ENCODE results near the gene PLCH2. TPM values are rescaled to one million over a fixed set of nuclear protein-coding genes. Genes with fewer than 3 reads are reported as not detected.

PLCH2 gene
- total RNA-seq, 1 donor from 2014 or later, result 3.8 TPM

DNA sequence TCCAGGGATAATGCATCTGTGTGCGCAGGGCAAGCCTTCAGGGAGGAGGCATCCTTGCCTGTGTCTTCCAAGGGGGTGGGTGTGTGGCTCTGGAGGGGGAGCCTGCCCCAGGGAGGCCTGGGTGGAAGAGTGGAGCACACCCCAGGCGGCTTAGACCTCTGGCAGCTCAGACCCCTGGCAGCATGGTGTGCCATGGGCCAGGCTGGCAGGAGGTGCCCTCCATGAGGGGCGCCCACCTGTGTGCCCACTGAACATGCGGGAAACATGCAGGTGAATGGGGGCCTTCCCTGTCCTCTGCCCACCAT lies 51.4 kb downstream of the PLCH2 start:
- Histone ChIP-seq H3K27ac (no peak overlapping the region), H3K36me3 (no peaks in the 10 kb centered on the region), H3K9me3 (no peaks in the 10 kb centered on the region), H3K4me1 (peaks cover 73% of the 10 kb centered on the region), H3K4me3 (no peak overlapping the region), H3K27me3 (ENCODE audit: low read depth) (peaks cover 47% of the 10 kb centered on the region)
- ATAC-seq (no peak), DNase-seq (no peak)
- intact Hi-C loops (cut with DNase I), result no loop called here
- TF ChIP-seq CTCF (IDR thresholded peaks at IDR 0.05), result no peak

GRCh38 chr1:2528016-2528415 lies 51.9 kb downstream of the PLCH2 start:
- intact Hi-C loops (cut with DNase I), result no loop called here
- Histone ChIP-seq H3K9me3 (no peaks in the 10 kb centered on the region), H3K4me3 (no peak overlapping the region), H3K4me1 (peaks cover 71% of the 10 kb centered on the region), H3K27ac (no peak overlapping the region), H3K36me3 (no peaks in the 10 kb centered on the region), H3K27me3 (ENCODE audit: low read depth) (peaks cover 48% of the 10 kb centered on the region)
- ATAC-seq, result no peak
- no peak for DNase-seq
- no peak for TF ChIP-seq CTCF (IDR thresholded peaks at IDR 0.05)

DNA sequence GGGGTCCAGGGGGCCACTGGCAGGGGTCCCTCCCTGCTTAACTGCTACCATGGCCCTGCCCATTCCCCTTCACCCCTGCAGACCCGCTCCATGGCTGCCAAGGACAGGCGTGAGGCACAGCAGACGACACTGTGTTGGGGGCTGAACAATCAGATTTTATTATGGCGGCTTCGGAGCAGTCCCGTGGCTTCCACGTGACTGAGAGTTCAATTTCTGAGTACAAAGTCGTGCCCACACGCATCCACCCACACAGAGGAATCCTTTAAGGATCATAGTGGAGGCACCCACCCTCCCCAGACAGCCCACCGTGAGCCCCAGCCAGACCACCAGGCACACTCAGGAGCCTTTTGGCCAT lies 52.5 kb downstream of the PLCH2 start:
- Histone ChIP-seq H3K27ac (no peak overlapping the region), H3K4me1 (peaks cover 69% of the 10 kb centered on the region), H3K27me3 (ENCODE audit: low read depth) (peaks cover 54% of the 10 kb centered on the region), H3K36me3 (no peaks in the 10 kb centered on the region), H3K9me3 (no peaks in the 10 kb centered on the region), H3K4me3 (peak overlapping the region; percentile 51)
- intact Hi-C loops (cut with DNase I), result no loop called here
- no peak for TF ChIP-seq CTCF (IDR thresholded peaks at IDR 0.05)
- DNase-seq, result no peak
- ATAC-seq, result no peak

DNA sequence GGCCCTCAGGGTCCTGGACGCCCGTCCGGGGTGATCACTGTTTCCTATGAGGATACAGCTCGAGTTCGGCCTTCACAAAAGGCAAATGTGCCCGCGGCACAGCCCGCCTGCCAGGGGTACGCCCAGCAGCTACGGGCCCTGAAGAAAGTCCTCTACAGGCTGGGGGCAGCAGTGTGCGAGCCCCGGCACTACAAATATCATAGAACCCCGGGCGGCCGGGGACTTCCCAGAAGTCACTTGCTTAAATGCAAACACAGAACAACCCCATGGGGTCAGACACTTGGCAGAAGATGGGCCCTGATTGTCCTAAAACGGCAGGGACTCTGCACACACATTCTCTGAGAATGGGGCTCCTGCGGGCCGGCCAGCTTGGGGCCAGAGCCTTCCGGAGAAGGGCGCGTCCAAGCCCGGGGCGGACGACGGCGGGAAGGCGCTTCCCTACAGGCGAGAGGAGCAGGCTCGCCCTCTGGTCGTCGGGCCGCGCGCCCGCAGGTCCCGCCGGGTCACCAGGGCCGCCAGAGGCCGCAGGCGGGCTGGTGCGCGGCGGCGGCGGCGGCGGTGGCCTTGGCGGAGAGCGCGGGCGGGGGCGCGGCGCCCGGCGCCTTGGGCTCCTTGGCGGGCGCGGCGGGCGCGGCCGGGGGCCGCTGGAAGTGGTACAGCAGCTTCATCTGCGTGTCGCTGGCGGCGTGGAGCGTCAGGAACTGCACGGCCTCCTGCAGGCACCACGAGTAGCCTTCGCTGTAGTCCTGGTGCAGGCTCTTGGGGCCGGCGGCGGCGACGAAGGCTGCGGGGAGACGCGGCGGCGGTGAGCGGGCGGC lies 53.1 kb downstream of the PLCH2 start:
- DNase-seq, result no peak
- intact Hi-C loops (cut with DNase I), result no loop called here
- TF ChIP-seq CTCF (IDR thresholded peaks at IDR 0.05), result no peak
- Histone ChIP-seq H3K4me1 (peaks cover 68% of the 10 kb centered on the region), H3K36me3 (no peaks in the 10 kb centered on the region), H3K4me3 (peak overlapping the region; percentile 51), H3K27me3 (ENCODE audit: low read depth) (peaks cover 57% of the 10 kb centered on the region), H3K9me3 (no peaks in the 10 kb centered on the region), H3K27ac (peak overlapping the region; percentile 18)
- ATAC-seq, result no peak

- H3K9me3 ChIP-seq, result no peaks in the 10 kb centered on the region
- DNase-seq (no peak), ATAC-seq (peak; percentile 5 to 19)
- intact Hi-C loops (cut with DNase I), result no loop called here
- H3K4me3 ChIP-seq, result peak within 1 kb of the TSS; percentile 51
- peaks cover 67% of the 10 kb centered on the region for H3K4me1 ChIP-seq
- peak within 1 kb of the TSS; percentile 41 for H3K27ac ChIP-seq
- TF ChIP-seq CTCF (IDR thresholded peaks at IDR 0.05), result no peak
- H3K36me3 ChIP-seq, result no peaks in the 10 kb centered on the region
- H3K27me3 ChIP-seq (ENCODE audit: low read depth), result peaks cover 59% of the 10 kb centered on the region
These were observed 53.9 kb downstream of the PLCH2 start, which contains the start of gene HES5 for GRCh38 chr1:2529784-2530512. Gene HES5 (minus strand): TSS chr1:2530263. CDS start chr1:2530164, 99 bp downstream.
